ENCODE data around the gene CAPRIN1. TPM values are rescaled to one million over a fixed set of nuclear protein-coding genes. Genes with fewer than 3 reads are reported as not detected.
"Not testable (repeated sequence)": the region's sequence is repeated elsewhere in the genome, so short reads cannot be mapped to it uniquely, and the experiment has no call there.

Gene CAPRIN1
- polyA plus RNA-seq, 4 donors = 258 to 307 (median 286) TPM

- DNase-seq (ENCODE audit: low read depth in 4 of 4, low spot score in 3 of 4) = no peak
These were observed 29.1 kb downstream of the CAPRIN1 start for GRCh38 chr11:34080609-34081008.

GRCh38 chr11:34084637-34085036 is 33.1 kb downstream of the CAPRIN1 start:
- no peak for DNase-seq (ENCODE audit: low read depth in 4 of 4, low spot score in 3 of 4)

GRCh38 chr11:34086554-34087283 is 35.2 kb downstream of the CAPRIN1 start:
- no peak for DNase-seq (ENCODE audit: low read depth in 4 of 4, low spot score in 3 of 4)

GRCh38 chr11:34091825-34092224 is 40.3 kb downstream of the CAPRIN1 start:
- DNase-seq (ENCODE audit: low read depth in 4 of 4, low spot score in 3 of 4) = no peak

- DNase-seq (ENCODE audit: low read depth in 4 of 4, low spot score in 3 of 4) = not testable (repeated sequence)
These were observed 43.4 kb downstream of the CAPRIN1 start for GRCh38 chr11:34094900-34095299.

GRCh38 chr11:34098813-34099212 is 47.3 kb downstream of the CAPRIN1 start:
- DNase-seq (ENCODE audit: low read depth in 4 of 4, low spot score in 3 of 4) = no peak

GRCh38 chr11:34104680-34105078 is 53.1 kb downstream of the CAPRIN1 start:
- DNase-seq (ENCODE audit: low read depth in 4 of 4, low spot score in 3 of 4) = no peak

- DNase-seq (ENCODE audit: low read depth in 4 of 4, low spot score in 3 of 4) = peak; percentile 96 to 98 (median 98)
These were observed 53.8 kb downstream of the CAPRIN1 start, which contains the start of gene NAT10 for GRCh38 chr11:34105079-34105956. TSS of gene NAT10 (plus strand) at chr11:34105629. CDS start at chr11:34108226, 2,597 bp downstream.

- no peak for DNase-seq (ENCODE audit: low read depth in 4 of 4, low spot score in 3 of 4)
These were observed 54.5 kb downstream of the CAPRIN1 start for GRCh38 chr11:34105957-34106504.

- DNase-seq (ENCODE audit: low read depth in 4 of 4, low spot score in 3 of 4) = no peak
These were observed 60.3 kb downstream of the CAPRIN1 start for GRCh38 chr11:34111722-34112270.

- DNase-seq (ENCODE audit: low read depth in 4 of 4, low spot score in 3 of 4) = no peak
These were observed 62.5 kb downstream of the CAPRIN1 start for GRCh38 chr11:34114014-34114413.

- no peak for DNase-seq (ENCODE audit: low read depth in 4 of 4, low spot score in 3 of 4)
These were observed 62.9 kb downstream of the CAPRIN1 start for GRCh38 chr11:34114471-34114870.

GRCh38 chr11:34120651-34121050 is 69.1 kb downstream of the CAPRIN1 start:
- DNase-seq (ENCODE audit: low read depth in 4 of 4, low spot score in 3 of 4) = no peak

GRCh38 chr11:34124885-34125668 is 73.5 kb downstream of the CAPRIN1 start:
- DNase-seq (ENCODE audit: low read depth in 4 of 4, low spot score in 3 of 4) = no peak

- DNase-seq (ENCODE audit: low read depth in 4 of 4, low spot score in 3 of 4) = no peak
These were observed 75.7 kb downstream of the CAPRIN1 start for GRCh38 chr11:34126959-34127848.

GRCh38 chr11:34128824-34129223 is 77.3 kb downstream of the CAPRIN1 start:
- DNase-seq (ENCODE audit: low read depth in 4 of 4, low spot score in 3 of 4) = no peak

- DNase-seq (ENCODE audit: low read depth in 4 of 4, low spot score in 3 of 4) = no peak
These were observed 80.9 kb downstream of the CAPRIN1 start for GRCh38 chr11:34132261-34132965.

GRCh38 chr11:34134765-34135164 is 83.2 kb downstream of the CAPRIN1 start:
- no peak for DNase-seq (ENCODE audit: low read depth in 4 of 4, low spot score in 3 of 4)

GRCh38 chr11:34135439-34135838 is 83.9 kb downstream of the CAPRIN1 start:
- no peak for DNase-seq (ENCODE audit: low read depth in 4 of 4, low spot score in 3 of 4)
